GM19324 (cell line): Measurements from ENCODE around the gene KMO.
A peak's percentile ranks its signal among the peaks of the same experiment; 100 is the strongest.

Source experiments
- ATAC-seq: cut with Tn5 transposase; IDR thresholded peaks from one replicate; pipeline ENCODE4 v1.9.1; 2021; ENCODE audit warnings: mild to moderate bottlenecking, moderate library complexity; ENCODE audit not compliant: unreplicated experiment, low FRiP score

Gene KMO

DNA sequence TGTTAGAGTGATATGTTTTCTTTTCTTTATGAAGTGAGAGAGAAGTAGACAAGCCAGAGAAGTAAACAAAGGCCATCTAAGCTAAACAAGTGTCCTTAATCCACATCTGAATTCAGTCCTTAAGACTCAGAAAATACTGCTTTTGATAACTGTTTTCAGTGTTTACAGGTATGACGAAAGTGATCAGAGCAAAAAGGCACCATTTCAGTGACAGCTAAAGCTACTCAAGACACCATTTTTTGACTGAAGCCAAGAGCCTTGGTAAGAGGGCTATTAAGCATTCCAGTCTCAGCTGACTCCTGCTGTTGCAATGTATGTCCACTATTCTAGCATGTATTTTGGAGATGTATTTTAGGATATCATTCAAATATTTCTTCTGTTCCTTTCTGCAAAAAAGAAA, 4.1 kb downstream of the KMO start:
- no peak for ATAC-seq

DNA sequence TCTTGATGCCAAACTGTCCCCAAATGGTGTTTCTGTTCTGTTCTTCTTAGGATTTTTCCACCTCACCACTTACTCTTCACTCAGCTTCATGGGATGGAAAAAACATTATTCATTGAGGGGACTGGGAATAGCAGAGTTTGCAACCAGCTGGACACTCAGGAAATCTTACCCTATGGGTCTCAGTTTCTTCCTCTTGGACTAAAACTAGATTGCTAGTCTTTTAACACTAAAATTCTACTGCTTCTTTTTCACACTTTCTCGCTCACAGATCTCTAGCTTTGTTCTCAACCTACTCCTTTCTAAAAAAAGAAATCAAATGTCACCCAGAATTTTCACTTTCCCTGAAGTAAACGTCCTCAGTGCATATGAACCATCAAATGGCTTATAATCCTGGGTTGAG, 4.8 kb downstream of the KMO start:
- ATAC-seq: no peak

- ATAC-seq: no peak
Observed at GRCh38 chr1:241542199-241542907, 10.2 kb downstream of the KMO start.

DNA sequence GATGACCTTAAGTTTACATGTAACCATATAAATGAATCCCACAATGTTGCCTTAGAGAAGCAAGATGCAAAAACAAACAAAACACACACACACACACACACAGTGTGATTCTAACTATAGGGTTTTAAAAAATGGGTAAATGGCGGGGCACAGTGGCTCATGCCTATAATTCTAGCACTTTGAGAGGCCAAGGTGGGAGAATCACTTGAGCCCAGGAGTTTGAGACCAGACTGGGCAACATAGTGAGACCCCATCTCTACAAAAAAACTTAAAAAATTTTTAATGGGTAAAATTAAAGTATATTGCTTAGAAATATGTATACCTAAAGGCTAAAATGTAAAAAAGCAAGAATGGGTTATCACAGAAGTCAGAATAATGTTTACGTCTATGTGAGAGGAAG, 15.8 kb downstream of the KMO start:
- no peak for ATAC-seq

DNA sequence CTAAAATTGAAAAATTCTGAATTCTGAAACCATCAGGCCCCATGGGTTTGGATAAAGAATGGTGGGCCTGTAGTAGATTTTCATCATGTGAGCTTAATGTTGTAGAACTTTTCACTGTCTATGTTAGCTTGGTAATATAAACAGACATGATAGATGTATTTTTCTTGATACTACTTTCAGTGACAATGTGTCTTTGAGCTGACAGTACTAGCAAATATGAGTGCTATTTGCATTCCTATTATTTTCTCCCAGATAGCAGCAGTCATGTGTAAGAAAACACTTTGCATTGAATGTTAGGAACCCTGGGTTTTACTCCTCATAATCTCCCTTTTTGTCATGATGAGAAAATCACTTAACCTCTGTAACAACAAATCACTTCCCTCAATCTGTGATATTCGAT, 18.1 kb downstream of the KMO start:
- ATAC-seq: no peak

DNA sequence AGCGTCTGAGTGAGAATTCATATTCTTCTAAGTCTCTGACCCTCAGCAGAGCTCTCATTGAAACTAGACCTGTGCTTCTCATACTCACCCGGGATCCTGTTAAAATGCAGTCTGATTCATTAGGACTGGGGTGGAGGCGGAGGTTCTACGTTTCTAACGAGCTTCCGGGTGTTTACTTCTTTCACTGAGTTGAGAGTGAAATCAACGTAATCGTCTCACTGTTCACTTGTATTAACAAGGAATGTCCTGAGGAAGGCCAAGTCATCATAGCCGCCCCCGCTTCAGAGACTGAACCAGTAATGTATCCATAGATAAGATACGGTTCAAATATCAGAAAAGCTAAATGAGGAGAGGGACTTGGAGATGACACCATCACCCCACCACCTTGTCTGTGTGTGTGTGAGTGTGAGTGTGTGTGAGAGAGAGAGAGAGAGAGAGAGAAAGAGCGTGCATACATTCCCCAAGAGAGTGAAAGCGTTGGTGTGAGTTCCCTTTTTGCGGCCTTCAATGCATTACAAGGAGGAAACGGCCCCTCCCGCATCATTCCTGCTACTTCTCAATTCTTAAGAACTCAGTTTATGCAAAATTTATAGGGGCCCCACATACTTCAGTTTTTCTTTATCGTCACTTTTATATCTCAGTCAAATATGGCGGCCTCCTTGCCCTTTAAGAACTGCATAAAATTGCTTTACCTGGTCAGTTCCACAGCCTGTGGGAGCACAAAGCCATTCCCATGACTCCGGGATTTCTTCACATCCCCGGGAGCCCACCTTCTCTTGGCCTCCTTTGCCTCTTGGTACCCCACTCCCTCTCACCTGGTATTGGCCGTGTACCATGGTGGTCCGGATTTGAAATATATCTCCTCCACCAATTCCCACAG, 19.8 kb downstream of the KMO start:
- ATAC-seq: peak; percentile 83

DNA sequence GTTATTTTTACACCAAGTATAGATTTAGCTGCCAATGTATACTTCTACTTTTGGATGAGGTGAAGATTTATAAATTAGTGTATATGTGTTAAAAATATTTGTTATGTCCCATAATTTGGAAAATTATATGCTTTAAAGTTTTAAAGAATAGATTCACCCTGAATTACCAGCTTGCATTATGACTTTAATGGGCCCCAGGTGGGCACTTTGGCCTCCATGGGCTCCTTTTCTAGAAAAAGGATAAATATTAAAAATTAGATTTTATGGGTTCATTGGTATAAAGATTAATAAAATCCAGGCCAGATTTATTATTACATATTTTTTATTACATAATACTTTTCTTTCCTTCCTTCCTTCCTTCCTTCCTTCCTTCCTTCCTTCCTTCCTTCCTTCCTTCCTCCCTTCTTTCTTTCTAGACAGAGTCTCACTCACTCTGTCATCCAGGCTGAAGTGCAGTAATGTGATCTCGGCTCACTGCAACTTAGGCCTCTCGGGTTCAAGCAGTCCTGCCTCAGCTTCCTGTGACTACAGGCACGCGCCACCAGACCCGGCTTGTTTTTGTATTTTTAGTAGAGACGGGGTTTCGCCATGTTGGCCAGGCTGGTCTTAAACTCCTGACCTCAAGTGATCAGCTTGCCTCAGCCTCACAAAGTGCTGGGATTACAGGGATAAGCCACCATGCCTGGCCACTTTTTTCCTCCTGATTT, 21.9 kb downstream of the KMO start:
- no peak for ATAC-seq

DNA sequence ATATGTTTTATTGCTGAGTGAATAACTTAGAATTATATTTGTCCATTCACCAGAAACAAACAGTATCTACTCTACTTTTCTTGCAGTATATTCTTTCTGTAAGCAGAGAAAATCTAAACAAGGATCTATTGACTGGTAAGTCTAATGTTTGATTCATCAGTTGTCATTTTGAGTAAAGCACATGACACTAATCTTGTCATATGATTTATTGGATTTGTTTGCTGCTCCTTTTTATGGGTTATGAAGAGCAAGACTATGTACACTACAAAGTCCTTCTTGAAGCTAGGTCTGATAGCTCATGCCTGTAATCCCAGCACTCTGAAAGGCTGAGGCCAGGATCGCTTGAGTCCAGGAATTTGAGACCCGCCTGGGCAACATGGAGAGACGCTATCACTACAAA, 23.3 kb downstream of the KMO start:
- ATAC-seq: no peak

GRCh38 chr1:241557031-241557430, 24.9 kb downstream of the KMO start:
- ATAC-seq: no peak

DNA sequence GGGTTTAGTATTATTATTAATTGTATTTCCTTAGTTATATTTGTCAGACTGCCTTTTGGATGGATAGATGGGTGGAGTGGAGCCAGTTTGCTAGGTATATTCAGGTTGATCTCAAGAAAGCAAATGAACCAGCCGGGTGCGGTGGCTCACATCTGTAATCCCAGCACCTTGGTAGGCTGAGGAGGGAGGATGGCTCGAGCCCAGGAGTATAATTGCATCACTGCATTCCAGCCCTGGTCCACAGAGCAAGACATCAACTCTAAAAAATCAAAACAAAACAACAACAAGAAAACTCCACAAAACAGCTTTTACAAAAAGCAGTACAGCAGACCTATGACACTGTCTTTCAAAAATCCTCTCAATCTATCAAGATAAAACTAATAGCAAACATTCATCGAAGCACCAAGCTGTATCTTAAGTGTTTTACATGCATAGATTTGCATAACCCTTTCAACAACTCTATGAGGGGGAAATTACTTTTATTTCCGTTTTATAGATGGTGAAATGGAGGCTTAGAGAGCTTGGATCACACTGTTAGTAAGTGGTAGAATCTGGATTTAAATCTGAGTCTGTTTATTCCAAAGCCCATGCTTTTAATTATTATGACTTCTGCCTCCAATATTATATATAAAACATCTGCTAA, 25.5 kb downstream of the KMO start:
- no peak for ATAC-seq

DNA sequence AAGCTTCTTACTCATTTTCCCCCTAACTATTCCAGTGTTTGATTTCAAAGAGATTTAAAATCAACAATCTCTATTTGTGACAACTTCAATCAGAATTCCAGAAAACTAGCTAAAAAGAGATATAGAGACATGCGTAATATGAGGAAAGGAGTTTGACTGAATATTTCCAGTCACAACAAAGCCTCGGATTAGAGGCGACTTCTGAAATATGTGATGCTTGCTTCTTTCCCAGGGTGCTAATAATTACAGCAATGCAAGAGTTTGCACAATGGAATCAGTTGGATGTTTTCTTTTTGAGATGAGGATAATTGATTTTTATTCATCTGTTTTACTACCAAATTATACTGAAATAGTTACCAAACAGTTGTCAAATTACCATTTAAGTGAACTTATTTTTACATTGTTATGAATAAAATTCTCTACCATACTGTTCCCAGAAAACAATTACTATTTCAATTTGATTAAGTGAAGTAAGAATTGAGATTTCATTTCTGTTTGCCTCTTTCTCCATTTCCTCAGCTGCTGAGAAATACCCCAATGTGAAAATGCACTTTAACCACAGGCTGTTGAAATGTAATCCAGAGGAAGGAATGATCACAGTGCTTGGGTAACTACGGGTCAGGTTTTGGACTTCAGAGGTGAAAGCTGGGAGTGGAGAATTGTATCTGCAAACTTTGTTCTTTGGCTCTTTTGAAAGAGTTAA, 28.1 kb downstream of the KMO start:
- ATAC-seq: no peak

DNA sequence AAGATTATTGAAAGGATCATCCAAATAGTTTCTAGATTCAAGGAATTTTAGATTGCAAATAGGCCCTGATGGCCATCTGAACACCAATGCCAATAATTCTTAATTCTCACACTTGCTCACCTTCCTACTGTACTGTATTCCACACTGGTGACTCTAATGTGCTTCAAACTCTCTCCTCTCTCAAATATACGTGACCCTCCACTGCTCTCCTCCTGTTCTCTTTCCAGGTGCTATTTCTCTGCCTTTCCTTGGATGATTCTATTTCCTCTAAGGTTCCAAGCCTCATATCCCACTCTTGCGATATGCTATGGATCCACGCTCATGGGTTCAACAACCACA, 28.6 kb downstream of the KMO start:
- no peak for ATAC-seq

GRCh38 chr1:241569848-241570247, 37.7 kb downstream of the KMO start:
- no peak for ATAC-seq

- ATAC-seq: no peak
Observed at GRCh38 chr1:241574154-241574553, 42.0 kb downstream of the KMO start.

DNA sequence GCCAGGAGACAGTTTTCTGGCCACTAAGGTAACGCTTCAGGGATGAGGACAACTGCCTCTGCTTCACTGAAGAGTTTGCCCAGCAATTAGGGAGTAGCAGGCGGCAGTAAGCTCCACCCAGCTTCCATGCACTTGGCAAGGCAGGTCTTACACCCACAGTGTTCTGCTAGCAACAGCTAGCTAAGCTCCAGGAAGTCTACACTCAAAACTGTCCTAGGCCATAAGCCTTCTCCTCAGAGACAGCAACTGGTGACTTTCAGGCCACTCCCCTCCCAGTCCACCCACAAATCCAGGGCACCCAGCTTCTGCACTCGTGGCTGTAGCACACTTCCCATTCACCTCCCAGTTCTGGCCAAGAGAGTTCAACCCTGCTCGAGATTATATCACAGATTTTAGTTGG, 47.3 kb downstream of the KMO start:
- no peak for ATAC-seq

GRCh38 chr1:241582921-241583321, 50.7 kb downstream of the KMO start:
- ATAC-seq: no peak

- no peak for ATAC-seq
Observed at GRCh38 chr1:241586905-241587512, 54.8 kb downstream of the KMO start.

GRCh38 chr1:241589521-241589920, 57.3 kb downstream of the KMO start:
- no peak for ATAC-seq

DNA sequence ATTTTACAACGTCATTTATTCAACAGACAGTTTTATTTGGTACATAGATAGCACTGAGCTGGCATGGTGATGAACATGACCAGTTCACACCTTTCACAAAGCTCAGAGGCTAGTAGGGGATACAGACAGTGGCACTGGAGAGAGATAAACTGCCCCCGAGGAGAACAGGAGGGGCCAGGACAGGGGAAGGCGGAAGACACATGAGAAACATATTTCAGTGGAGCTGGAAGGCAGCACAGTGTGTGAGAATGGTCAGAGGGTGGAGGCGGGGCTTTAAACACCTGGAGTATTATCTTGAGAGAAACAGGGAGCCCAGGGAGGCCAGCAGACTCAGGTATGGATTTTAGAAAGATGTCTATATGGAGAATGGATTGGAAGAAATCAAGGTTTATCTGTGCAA, 58.5 kb downstream of the KMO start:
- no peak for ATAC-seq

DNA sequence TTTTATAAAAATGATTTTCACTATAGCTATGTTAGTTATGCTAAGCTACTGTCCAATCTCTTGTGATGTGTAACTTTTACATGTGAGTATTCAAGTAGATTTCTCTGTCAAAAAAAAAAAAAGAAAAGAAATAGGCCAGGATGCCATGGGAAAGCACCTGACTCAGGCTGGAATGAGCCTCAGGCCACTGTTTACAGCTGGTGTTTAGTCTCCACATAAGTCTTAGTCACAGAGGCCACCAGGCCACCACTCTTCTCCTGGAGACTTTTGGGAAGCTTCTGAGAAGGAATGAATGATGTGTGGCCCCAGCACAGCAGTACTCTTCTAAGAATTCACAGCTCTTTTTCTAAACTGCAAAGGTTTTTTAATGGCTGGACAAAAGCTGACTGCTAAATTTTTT, 59.1 kb downstream of the KMO start:
- no peak for ATAC-seq
